ENCODE results near the gene RNF41. TPM values are rescaled to one million over a fixed set of nuclear protein-coding genes. Genes with fewer than 3 reads are reported as not detected.
"Not testable (repeated sequence)": the region's sequence is repeated elsewhere in the genome, so short reads cannot be mapped to it uniquely, and the experiment has no call there.

Gene RNF41
- 100 to 1,000 TPM in 1 of 6 experiments, 10 to 100 TPM in 5; 65.9 to 103 (median 71.2) TPM for total RNA-seq (2021; fragmentation: NEBNext Ultra II Directional; extraction: Animal tissue kit (Norgen Biotek cat#: 25700))
- long read RNA-seq, full-length matches to known transcripts: 99 of 127 reads
- long read RNA-seq, partial matches to known transcripts: 11 of 127 reads
- long read RNA-seq, other reads (novel, unspliced or antisense): 17 of 127 reads

GRCh38 chr12:56221757-56222530, at the start of gene RNF41:
RNF41 (minus strand) TSS chr12:56221922; CDS start chr12:56214047, 7,875 bp downstream.
- Mint-ChIP-seq H3K9me3 (no peaks in the 10 kb centered on the region), H3K4me1 (ENCODE audit: low read depth) (peaks cover 32% of the 10 kb centered on the region), H3K36me3 (ENCODE audit: low read depth) (no peaks in the 10 kb centered on the region), H3K27me3 (ENCODE audit: insufficient read depth) (peaks cover 9% of the 10 kb centered on the region), H3K27ac (peak within 1 kb of the TSS; percentile 96), H3K4me3 (peak within 1 kb of the TSS; percentile 94)
- DNase-seq: peak; percentile 96
- TF ChIP-seq CTCF (IDR thresholded peaks at IDR 0.05): peak; percentile 51

- Mint-ChIP-seq H3K36me3 (ENCODE audit: low read depth) (peaks cover 22% of the 10 kb centered on the region), H3K27ac (peak overlapping the region; percentile 14; the same call in 1 of the 2 replicates), H3K4me3 (no peak overlapping the region), H3K4me1 (ENCODE audit: low read depth) (peaks cover 17% of the 10 kb centered on the region), H3K9me3 (no peaks in the 10 kb centered on the region), H3K27me3 (ENCODE audit: insufficient read depth) (peaks cover 2% of the 10 kb centered on the region)
- peak; percentile 69 for TF ChIP-seq CTCF (IDR thresholded peaks at IDR 0.05)
- peak; percentile 35 for DNase-seq
Measured at GRCh38 chr12:56271031-56271430, 49.3 kb upstream of the RNF41 start.

- TF ChIP-seq CTCF (IDR thresholded peaks at IDR 0.05): no peak
- Mint-ChIP-seq H3K36me3 (ENCODE audit: low read depth) (no peaks in the 10 kb centered on the region; the same call in 1 of the 2 replicates), H3K4me3 (peak overlapping the region; percentile 97), H3K27me3 (ENCODE audit: insufficient read depth) (peaks cover 4% of the 10 kb centered on the region), H3K27ac (peak overlapping the region; percentile 22), H3K4me1 (ENCODE audit: low read depth) (peaks cover 23% of the 10 kb centered on the region), H3K9me3 (no peaks in the 10 kb centered on the region)
- DNase-seq: no peak
Measured at GRCh38 chr12:56267443-56268071, 45.8 kb upstream of the RNF41 start.

- Mint-ChIP-seq H3K4me1 (ENCODE audit: low read depth) (peaks cover 28% of the 10 kb centered on the region), H3K4me3 (peak within 1 kb of the TSS; percentile 97), H3K9me3 (no peaks in the 10 kb centered on the region), H3K36me3 (ENCODE audit: low read depth) (peaks cover 3% of the 10 kb centered on the region), H3K27me3 (ENCODE audit: insufficient read depth) (peaks cover 4% of the 10 kb centered on the region), H3K27ac (peak within 1 kb of the TSS; percentile 95)
- DNase-seq: peak; percentile 87
- TF ChIP-seq CTCF (IDR thresholded peaks at IDR 0.05): peak; percentile 87
Measured at GRCh38 chr12:56266693-56267442, 45.1 kb upstream of the RNF41 start, which contains the start of gene COQ10A. COQ10A (plus strand) TSS chr12:56266942; CDS start chr12:56267119, 177 bp downstream.

- H3K4me3 Mint-ChIP-seq: peak overlapping the region; percentile 97
- not testable (repeated sequence) for H3K36me3 Mint-ChIP-seq (ENCODE audit: low read depth); H3K27me3 Mint-ChIP-seq (ENCODE audit: insufficient read depth); DNase-seq; H3K9me3 Mint-ChIP-seq
- peak overlapping the region; percentile 95 for H3K27ac Mint-ChIP-seq
- H3K4me1 Mint-ChIP-seq (ENCODE audit: low read depth): peaks cover 35% of the 10 kb centered on the region
Measured at GRCh38 chr12:56266068-56266692, 44.5 kb upstream of the RNF41 start.
